A673 (cell line): ENCODE data around the gene NCAPG.

ENCODE experiments used
- CTCF ChIP-seq: fragments of 300-800, 200-600 bp; sonication (generic); conservative IDR thresholded peaks from 2 replicates; pipeline ENCODE4 v1.5.1; 2017; ENCODE audit warnings: low read depth, mild to moderate bottlenecking, antibody characterized with exemption, low read length, moderate library complexity, mixed read lengths
- EZH2 ChIP-seq: fragments of 200-600 bp; sonication (generic); IDR thresholded peaks from 2 replicates; pipeline ENCODE4 v1.6.1; 2017; ENCODE audit warnings: borderline replicate concordance, low read depth, mild to moderate bottlenecking, mixed read lengths, antibody characterized with exemption, low read length; ENCODE audit not compliant: poor library complexity, severe bottlenecking

GRCh38 chr4:17866810-17867209 is 56.0 kb downstream of the NCAPG start:
- TF ChIP-seq CTCF: no peak
- TF ChIP-seq EZH2: no peak
